Measurements from ENCODE around the gene GMPR2. TPM values are rescaled to one million over a fixed set of nuclear protein-coding genes. Genes with fewer than 3 reads are reported as not detected.

Gene GMPR2
- 113 TPM for total RNA-seq (2013)
- polyA plus RNA-seq (10 to 100 TPM; 84.4 to 84.7 (median 84.5) TPM), polyA minus RNA-seq (30.6 and 45.1 TPM in 2 replicates), total RNA-seq (10.6 to 53.2 (median 40.9) reads per million in 11 experiments)

- Histone ChIP-seq H3K9ac (ENCODE audit: insufficient read depth, low read length, poor library complexity, severe bottlenecking) (peak within 1 kb of the TSS; percentile 70), H4K20me1 (ENCODE audit: insufficient read depth, low read length) (peaks cover 50% of the 10 kb centered on the region), H3K36me3 (replicated peaks in 1 of 2; ENCODE audit: control insufficient read depth in 1 of 2, insufficient read depth in 2 of 2, low read length in 2 of 2) (peaks cover 25 to 45% of the 10 kb centered on the region in 2 donors), H3K4me3 (replicated peaks in 1 of 3; ENCODE audit: low read depth in 2 of 3, low read length in 3 of 3) (peak within 1 kb of the TSS; percentile 68 to 91 (median 77)), H3K27ac (ENCODE audit: low read depth in 1 of 2, low read length in 2 of 2) (peak within 1 kb of the TSS; percentile 88 to 91), H3K27me3 (ENCODE audit: control insufficient read depth in 2 of 2, insufficient read depth in 2 of 2, low read length in 2 of 2) (no peaks in the 10 kb centered on the region), H3K9me3 (replicated peaks in 1 of 2; ENCODE audit: control insufficient read depth in 1 of 2, insufficient read depth in 1 of 2, low read length in 2 of 2) (no peaks in the 10 kb centered on the region), H3K4me1 (ENCODE audit: control insufficient read depth in 1 of 2, insufficient read depth in 2 of 2, low read length in 2 of 2) (peaks cover 26 to 42% of the 10 kb centered on the region in 2 donors), H3K4me2 (replicated peaks; ENCODE audit: extremely low read depth, low read length, poor library complexity, severe bottlenecking) (peak within 1 kb of the TSS; percentile 81), H3K79me2 (ENCODE audit: insufficient read depth, low read length) (peaks cover 77% of the 10 kb centered on the region), H2AFZ (ENCODE audit: insufficient read depth, low read depth, low read length, poor library complexity, severe bottlenecking) (peak within 1 kb of the TSS; percentile 90)
- H3K36me3 Mint-ChIP-seq = peaks cover 41% of the 10 kb centered on the region in 2 donors
- intact Hi-C loops (cut with micrococcal nuclease) = loop anchor here (1.0 to 10.0 kb wide), 6 partner anchors 8 to 209 kb away; partner anchors contain the start of genes TM9SF1 (in 2 of the 2), FITM1 (in 1 of the 2), LTB4R (in 1 of the 2) and LTB4R2 (in 1 of the 2)
- peak within 1 kb of the TSS; percentile 92 to 98 (median 97) for H3K27ac Mint-ChIP-seq
- no peaks in the 10 kb centered on the region for H3K27me3 Mint-ChIP-seq (ENCODE audit: low read depth in 3 of 3)
- WGBS (ENCODE audit: insufficient coverage) = 3% methylated on average over 30 of the region's 38 CpGs
- H3K4me3 Mint-ChIP-seq = peak within 1 kb of the TSS; percentile 93 to 98
- TF ChIP-seq CTCF (IDR thresholded peaks at IDR 0.05) = no peak
- H3K9me3 Mint-ChIP-seq = no peaks in the 10 kb centered on the region
- peaks cover 45% of the 10 kb centered on the region for H3K4me1 Mint-ChIP-seq
- DNase-seq = peak in 2 of 3 donors; percentile 82 to 86
Measured at GRCh38 chr14:24232645-24233537, at the start of gene GMPR2. Gene GMPR2 (plus strand): TSS chr14:24232929. CDS start chr14:24233254, 325 bp downstream.

- peaks cover 53 to 84% of the 10 kb centered on the region in 2 donors for H3K36me3 ChIP-seq (replicated peaks in 1 of 2; ENCODE audit: control insufficient read depth in 1 of 2, insufficient read depth in 2 of 2, low read length in 2 of 2)
- no peak overlapping the region for H2AFZ ChIP-seq (ENCODE audit: insufficient read depth, low read depth, low read length, poor library complexity, severe bottlenecking)
- H4K20me1 ChIP-seq (ENCODE audit: insufficient read depth, low read length) = no peaks in the 10 kb centered on the region
- Mint-ChIP-seq H3K27me3 (ENCODE audit: low read depth in 3 of 3) (peaks cover 0 to 3% (median 1%) of the 10 kb centered on the region in 3 donors), H3K36me3 (peaks cover 70 to 86% of the 10 kb centered on the region in 2 donors), H3K27ac (no peak overlapping the region), H3K9me3 (no peaks in the 10 kb centered on the region), H3K4me1 (peaks cover 9% of the 10 kb centered on the region), H3K4me3 (no peak overlapping the region)
- H3K4me1 ChIP-seq (ENCODE audit: control insufficient read depth in 1 of 2, insufficient read depth in 2 of 2, low read length in 2 of 2) = peaks cover 5 to 6% of the 10 kb centered on the region in 2 donors
- intact Hi-C loops (cut with micrococcal nuclease) = no loop called here
- no peak overlapping the region for H3K4me2 ChIP-seq (replicated peaks; ENCODE audit: extremely low read depth, low read length, poor library complexity, severe bottlenecking)
- no peaks in the 10 kb centered on the region for H3K79me2 ChIP-seq (ENCODE audit: insufficient read depth, low read length)
- no peaks in the 10 kb centered on the region for H3K27me3 ChIP-seq (ENCODE audit: control insufficient read depth in 2 of 2, insufficient read depth in 2 of 2, low read length in 2 of 2)
- TF ChIP-seq CTCF (IDR thresholded peaks at IDR 0.05) = no peak
- H3K27ac ChIP-seq (ENCODE audit: low read depth in 1 of 2, low read length in 2 of 2) = no peak overlapping the region
- WGBS (ENCODE audit: insufficient coverage) = 91% methylated on average over 7 of the region's 15 CpGs
- DNase-seq = no peak
- H3K9ac ChIP-seq (ENCODE audit: insufficient read depth, low read length, poor library complexity, severe bottlenecking) = no peak overlapping the region
- no peak overlapping the region for H3K4me3 ChIP-seq (replicated peaks in 1 of 3; ENCODE audit: low read depth in 2 of 3, low read length in 3 of 3)
- no peaks in the 10 kb centered on the region for H3K9me3 ChIP-seq (replicated peaks in 1 of 2; ENCODE audit: control insufficient read depth in 1 of 2, insufficient read depth in 1 of 2, low read length in 2 of 2)
Measured at GRCh38 chr14:24183014-24183481, 49.7 kb upstream of the GMPR2 start.

Data from CD14-positive monocyte (primary cell).